Neural progenitor cell (in vitro differentiated cells): Measurements from ENCODE around the gene S100PBP.
"Not testable (repeated sequence)": the region's sequence is repeated elsewhere in the genome, so short reads cannot be mapped to it uniquely, and the experiment has no call there.

ENCODE experiments used
- EZH2 ChIP-seq: fragments of 200-600 bp; sonication (generic); IDR thresholded peaks from 2 replicates; pipeline ENCODE4 v1.6.1; 2017; ENCODE audit warnings: antibody characterized with exemption, mild to moderate bottlenecking, moderate library complexity
- TF ChIP-seq, protein P1 (sequence below): fragments of 200-600 bp; sonication (generic); IDR thresholded peaks from 2 replicates; pipeline ENCODE4 v1.5.1; 2017; ENCODE audit warnings: antibody characterized with exemption, mild to moderate bottlenecking

DNA sequence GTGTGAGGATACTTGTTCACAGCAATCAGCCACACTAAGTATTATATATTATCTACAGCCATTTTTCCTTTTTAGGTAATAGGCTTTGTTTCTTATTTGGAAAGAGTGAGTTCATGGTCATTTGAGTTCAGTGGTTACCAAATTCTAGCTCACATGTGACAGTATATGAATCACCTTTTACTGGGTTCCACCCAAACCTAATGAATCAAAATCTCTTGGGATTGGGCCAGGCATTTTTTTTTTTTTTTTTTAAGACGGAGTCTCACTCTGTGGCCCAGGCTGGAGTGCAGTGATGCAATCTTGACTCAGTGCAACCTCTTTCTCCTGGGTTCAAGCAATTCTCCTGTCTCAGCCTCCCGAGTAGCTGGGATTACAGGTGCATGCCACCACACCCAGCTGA lies 28.1 kb upstream of the S100PBP start:
- TF ChIP-seq, protein P1, sequence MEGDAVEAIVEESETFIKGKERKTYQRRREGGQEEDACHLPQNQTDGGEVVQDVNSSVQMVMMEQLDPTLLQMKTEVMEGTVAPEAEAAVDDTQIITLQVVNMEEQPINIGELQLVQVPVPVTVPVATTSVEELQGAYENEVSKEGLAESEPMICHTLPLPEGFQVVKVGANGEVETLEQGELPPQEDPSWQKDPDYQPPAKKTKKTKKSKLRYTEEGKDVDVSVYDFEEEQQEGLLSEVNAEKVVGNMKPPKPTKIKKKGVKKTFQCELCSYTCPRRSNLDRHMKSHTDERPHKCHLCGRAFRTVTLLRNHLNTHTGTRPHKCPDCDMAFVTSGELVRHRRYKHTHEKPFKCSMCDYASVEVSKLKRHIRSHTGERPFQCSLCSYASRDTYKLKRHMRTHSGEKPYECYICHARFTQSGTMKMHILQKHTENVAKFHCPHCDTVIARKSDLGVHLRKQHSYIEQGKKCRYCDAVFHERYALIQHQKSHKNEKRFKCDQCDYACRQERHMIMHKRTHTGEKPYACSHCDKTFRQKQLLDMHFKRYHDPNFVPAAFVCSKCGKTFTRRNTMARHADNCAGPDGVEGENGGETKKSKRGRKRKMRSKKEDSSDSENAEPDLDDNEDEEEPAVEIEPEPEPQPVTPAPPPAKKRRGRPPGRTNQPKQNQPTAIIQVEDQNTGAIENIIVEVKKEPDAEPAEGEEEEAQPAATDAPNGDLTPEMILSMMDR = not testable (repeated sequence)
- TF ChIP-seq EZH2 = not testable (repeated sequence)
